ENCODE measurements around the gene CTRB1. TPM values are rescaled to one million over a fixed set of nuclear protein-coding genes. Genes with fewer than 3 reads are reported as not detected.

The CTRB1 gene
- polyA plus RNA-seq, 2 of the 4 experiments (the other 2 are of a cell fraction): not detected

GRCh38 chr16:75225678-75226515 is 7.1 kb downstream of the CTRB1 start (continued):
- no peak for TF ChIP-seq HDAC2 (IDR thresholded peaks at IDR 0.05)

GRCh38 chr16:75226550-75227360 is 8.0 kb downstream of the CTRB1 start:
- ChIA-PET POLR2A (no interaction called here), CTCF (interaction anchor here (11.9 to 14.6 kb wide), 2 partner anchors 27 to 158 kb away, joined by 123 to 171 read pairs; no protein-coding TSS in a partner anchor)
- H3K27ac ChIP-seq: no peak overlapping the region
- H3K4me1 ChIP-seq: no peaks in the 10 kb centered on the region
- no peaks in the 10 kb centered on the region for H3K9me3 ChIP-seq
- TF ChIP-seq POLR2AphosphoS2 (conservative IDR thresholded peaks at IDR 0.05; ENCODE audit: low read length) (peak; percentile 13; the same call in 1 of the 2 replicates), BCL3 (IDR thresholded peaks at IDR 0.05) (no peak)
- no peak overlapping the region for H3K4me3 ChIP-seq
- whole genome bisulfite sequencing (ENCODE audit: missing lambda C conversion rate): 83% methylated on average over 22 of the region's 22 CpGs
- ATAC-seq (peak in 1 of 2 experiments; percentile 4; a peak in 1 of 6 replicates), FAIRE-seq (no peak), DNase-seq (ENCODE audit: low read depth in 1 of 2, low spot score in 1 of 2) (no peak)
- H3K4me2 ChIP-seq: no peak overlapping the region

- POLR2A ChIA-PET: no interaction called here
- WGBS (ENCODE audit: missing lambda C conversion rate): 91% methylated on average over 16 of the region's 18 CpGs
- TF ChIP-seq ZC3H11A (IDR thresholded peaks at IDR 0.05) (no peak), POLR2AphosphoS2 (conservative IDR thresholded peaks at IDR 0.05; ENCODE audit: low read length) (peak; percentile 45; the same call in 1 of the 2 replicates), JUN (IDR thresholded peaks at IDR 0.05) (0 out of 5 replicates have a peak, but pooled peaks of 1 of the 2 experiments have one; percentile 22)
- FAIRE-seq (no peak), ATAC-seq (peak; percentile 6 to 10; a peak in 3 of 6 replicates), DNase-seq (ENCODE audit: low read depth in 1 of 2, low spot score in 1 of 2) (no peak)
- Histone ChIP-seq H3K4me3 (no peak overlapping the region), H3K9me3 (no peaks in the 10 kb centered on the region), H3K4me1 (no peaks in the 10 kb centered on the region), H3K27ac (no peak overlapping the region), H3K4me2 (no peak overlapping the region)
- CTCF ChIA-PET: interaction anchor here (0.9 to 14.6 kb wide), 5 partner anchors 11 to 184 kb away, joined by 3 to 171 read pairs (median 4); no protein-coding TSS in a partner anchor
Observed at GRCh38 chr16:75227361-75228142, 8.8 kb downstream of the CTRB1 start.

- no peaks in the 10 kb centered on the region for H3K9me3 ChIP-seq
- DNase-seq (ENCODE audit: low read depth in 1 of 2, low spot score in 1 of 2): no peak
- POLR2A ChIA-PET: no interaction called here
- no peak for FAIRE-seq
- CTCF ChIA-PET: interaction anchor here (0.9 to 14.6 kb wide), 5 partner anchors 11 to 183 kb away, joined by 3 to 171 read pairs (median 4); no protein-coding TSS in a partner anchor
- no peak overlapping the region for H3K4me2 ChIP-seq
- ATAC-seq: no peak
- no peaks in the 10 kb centered on the region for H3K4me1 ChIP-seq
- 93% methylated on average over 17 of the region's 17 CpGs for WGBS (ENCODE audit: missing lambda C conversion rate)
- no peak overlapping the region for H3K4me3 ChIP-seq
- H3K27ac ChIP-seq: no peak overlapping the region
- TF ChIP-seq HEYL (CRISPR knock-in tag; IDR thresholded peaks at IDR 0.05) (no peak), REST (IDR thresholded peaks at IDR 0.05) (no peak), PBX3 (IDR thresholded peaks at IDR 0.05) (no peak), GATA3 (IDR thresholded peaks at IDR 0.05; ENCODE audit: borderline replicate concordance) (no peak), POLR2A (IDR thresholded peaks at IDR 0.05; ENCODE audit: low read length) (no peak), BCL3 (IDR thresholded peaks at IDR 0.05) (no peak), KDM5A (IDR thresholded peaks at IDR 0.05) (no peak), HDAC2 (IDR thresholded peaks at IDR 0.05) (no peak), JUN (IDR thresholded peaks at IDR 0.05) (no peak)
- TF ChIP-seq, protein P1, sequence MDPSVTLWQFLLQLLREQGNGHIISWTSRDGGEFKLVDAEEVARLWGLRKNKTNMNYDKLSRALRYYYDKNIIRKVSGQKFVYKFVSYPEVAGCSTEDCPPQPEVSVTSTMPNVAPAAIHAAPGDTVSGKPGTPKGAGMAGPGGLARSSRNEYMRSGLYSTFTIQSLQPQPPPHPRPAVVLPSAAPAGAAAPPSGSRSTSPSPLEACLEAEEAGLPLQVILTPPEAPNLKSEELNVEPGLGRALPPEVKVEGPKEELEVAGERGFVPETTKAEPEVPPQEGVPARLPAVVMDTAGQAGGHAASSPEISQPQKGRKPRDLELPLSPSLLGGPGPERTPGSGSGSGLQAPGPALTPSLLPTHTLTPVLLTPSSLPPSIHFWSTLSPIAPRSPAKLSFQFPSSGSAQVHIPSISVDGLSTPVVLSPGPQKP (IDR thresholded peaks at IDR 0.05; ENCODE audit: low read depth, low read length): no peak
- TF ChIP-seq, protein P2, sequence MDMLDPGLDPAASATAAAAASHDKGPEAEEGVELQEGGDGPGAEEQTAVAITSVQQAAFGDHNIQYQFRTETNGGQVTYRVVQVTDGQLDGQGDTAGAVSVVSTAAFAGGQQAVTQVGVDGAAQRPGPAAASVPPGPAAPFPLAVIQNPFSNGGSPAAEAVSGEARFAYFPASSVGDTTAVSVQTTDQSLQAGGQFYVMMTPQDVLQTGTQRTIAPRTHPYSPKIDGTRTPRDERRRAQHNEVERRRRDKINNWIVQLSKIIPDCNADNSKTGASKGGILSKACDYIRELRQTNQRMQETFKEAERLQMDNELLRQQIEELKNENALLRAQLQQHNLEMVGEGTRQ (IDR thresholded peaks at IDR 0.05): no peak
Observed at GRCh38 chr16:75228143-75228976, 9.6 kb downstream of the CTRB1 start.

Data from A549 (cell line).